Testis (tissue), 3 donors: ENCODE data around the gene PMM1. TPM values are rescaled to one million over a fixed set of nuclear protein-coding genes. Genes with fewer than 3 reads are reported as not detected.

ENCODE experiments used
- DNase-seq: peaks from one replicate; pipeline ENCODE4 v3.0.0-alpha.2; 2019
- H3K27ac ChIP-seq, 2 donors: fragments of 200-600 bp; sonication (generic); one replicate each; pipeline ENCODE4 v1.5.1; 2019
- H3K27me3 ChIP-seq: fragments of 200-600 bp; sonication (generic); one replicate; pipeline ENCODE4 v1.5.1; 2019
- H3K36me3 ChIP-seq: fragments of 200-600 bp; sonication (generic); one replicate; pipeline ENCODE4 v1.5.1; 2017; ENCODE audit warnings: low read depth; ENCODE audit errors: missing control alignments
- H3K4me1 ChIP-seq: fragments of 200-600 bp; sonication (generic); one replicate; pipeline ENCODE4 v1.5.1; 2019
- H3K4me3 ChIP-seq, 2 donors: fragments of 200-600 bp; sonication (generic); one replicate each; pipeline ENCODE4 v1.5.1; 2017 to 2019
- H3K9me3 ChIP-seq: fragments of 200-600 bp; sonication (generic); one replicate; pipeline ENCODE4 v1.5.1; 2017
- CTCF ChIP-seq, 3 experiments: fragments of 450-650 bp in 2 of 3; fragments of 200-600 bp in 1 of 3; sonication (generic) in 1 of 3; IDR thresholded peaks; one replicate each; pipeline ENCODE4 v1.5.1; 2016 to 2019; ENCODE audit warnings: antibody characterized with exemption in 3 of 3, mild to moderate bottlenecking in 2 of 3, moderate library complexity in 1 of 3
- POLR2A ChIP-seq: fragments of 450-650 bp; IDR thresholded peaks from one replicate; pipeline ENCODE4 v1.6.1; 2017; ENCODE audit warnings: antibody characterized with exemption, mild to moderate bottlenecking, moderate library complexity
- WGBS, 2 donors: methylation state at CpG; one replicate each; pipeline ENCODE4 v1.1.5; 2018; 5-methylcytosine and 5-hydroxymethylcytosine counted together
- intact Hi-C: fragments of 100-400 bp; cut with DNase I; formaldehyde crosslinking; loops from one replicate; pipeline ENCODE4 v1.15.1; 2023; ENCODE audit warnings: low total_unique reads
- polyA plus RNA-seq: library from polyadenylated mRNA; stranded (reverse); fragments of 350-450 nt; fragmentation: Illumina TruSeq; extraction: RNeasy Lipid Tissue Mini Kit (QIAGEN cat#74804); gene quantifications from one replicate; pipeline ENCODE4 v1.2.3, GENCODE V29; 2014; ENCODE audit warnings: low read depth, low replicate concordance; ENCODE audit not compliant: insufficient read depth
- total RNA-seq, 2 donors: library from RNA; depleted of rRNA; stranded (reverse); fragments of >200 nt; gene quantifications; one replicate each; pipeline ENCODE4 v1.2.3, GENCODE V29; 2016

Gene PMM1
- total and polyA plus RNA-seq, 3 donors from 2014 or later: 44.4 to 82.2 (median 45.7) TPM

GRCh38 chr22:41625577-41625976 lies 35.9 kb upstream of the PMM1 start:
- no peak for TF ChIP-seq CTCF (IDR thresholded peaks at IDR 0.05)
- no peak for TF ChIP-seq POLR2A
- no peak for DNase-seq
- no peak overlapping the region for H3K27ac ChIP-seq

GRCh38 chr22:41621911-41622179 lies 32.2 kb upstream of the PMM1 start:
- H3K27me3 ChIP-seq: no peaks in the 10 kb centered on the region
- peak overlapping the region; percentile 97 to 98 for H3K27ac ChIP-seq
- no peaks in the 10 kb centered on the region for H3K36me3 ChIP-seq
- H3K9me3 ChIP-seq: no peaks in the 10 kb centered on the region
- 1% methylated on average over 8 of the region's 8 CpGs for WGBS, 2 donors
- no peak for DNase-seq
- intact Hi-C loops: no loop called here
- H3K4me1 ChIP-seq: peaks cover 19% of the 10 kb centered on the region
- no peak for TF ChIP-seq POLR2A
- no peak for TF ChIP-seq CTCF (IDR thresholded peaks at IDR 0.05)
- peak overlapping the region; percentile 87 to 93 for H3K4me3 ChIP-seq

More at GRCh38 chr22:41625577-41625976, 35.9 kb upstream of the PMM1 start:
- intact Hi-C loops: no loop called here
- no peaks in the 10 kb centered on the region for H3K9me3 ChIP-seq
- H3K4me3 ChIP-seq: no peak overlapping the region
- H3K4me1 ChIP-seq: peaks cover 8% of the 10 kb centered on the region
- 93 to 95% methylated on average over 7 of the region's 7 CpGs for WGBS, 2 donors
- no peaks in the 10 kb centered on the region for H3K27me3 ChIP-seq
- no peaks in the 10 kb centered on the region for H3K36me3 ChIP-seq

DNA sequence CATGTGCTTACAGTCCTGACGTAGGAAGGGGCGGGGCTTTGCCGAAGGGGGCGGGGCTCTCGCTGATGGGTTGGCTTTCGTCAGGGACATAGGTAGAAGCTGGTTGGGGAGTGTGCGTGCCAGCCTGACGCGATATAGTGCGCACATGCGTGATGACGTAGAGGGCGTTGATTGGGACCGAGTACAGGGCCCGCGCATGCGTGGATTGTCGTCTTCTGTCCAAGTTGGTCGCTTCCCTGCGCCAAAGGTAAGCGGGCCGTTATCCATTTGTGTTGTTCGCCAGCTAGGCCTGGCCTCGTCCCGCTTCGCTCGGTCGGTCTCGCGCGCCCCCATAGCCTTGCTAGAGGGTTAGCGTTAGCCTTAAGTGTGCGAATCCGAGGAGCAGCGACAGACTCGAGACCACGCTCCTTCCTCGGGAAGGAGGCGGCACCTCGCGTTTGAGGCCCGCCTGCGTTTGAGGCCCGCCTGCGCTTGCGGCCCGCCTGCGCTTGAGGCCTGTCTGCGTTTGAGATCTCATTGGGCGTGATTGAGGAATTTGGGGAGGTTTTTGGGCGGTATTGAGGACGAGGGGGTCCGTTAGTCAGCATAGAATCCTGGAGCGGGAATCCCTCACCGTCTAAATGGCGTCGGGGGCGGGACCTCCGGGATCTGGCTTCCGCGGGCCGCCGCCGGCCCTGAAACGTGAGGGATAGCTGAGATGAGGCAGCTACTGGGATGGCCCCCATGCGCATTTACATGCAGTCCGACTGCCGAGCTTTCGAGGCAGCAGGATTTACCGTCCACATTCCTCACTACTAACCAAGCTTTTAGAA lies 31.7 kb upstream of the PMM1 start, which contains the start of gene XRCC6:
TSS of gene XRCC6 (plus strand) at position 197 of the 812 bp plus-strand sequence. CDS start 710 bp downstream, outside the sequence.
- DNase-seq: peak; percentile 100
- H3K27ac ChIP-seq: peak within 1 kb of the TSS; percentile 97 to 98
- WGBS, 2 donors: 0% methylated on average over 42 to 67 of the region's 70 CpGs
- peaks cover 19% of the 10 kb centered on the region for H3K4me1 ChIP-seq
- no peaks in the 10 kb centered on the region for H3K9me3 ChIP-seq
- peak within 1 kb of the TSS; percentile 87 to 93 for H3K4me3 ChIP-seq
- no peaks in the 10 kb centered on the region for H3K36me3 ChIP-seq
- intact Hi-C loops: no loop called here
- TF ChIP-seq POLR2A (peak; percentile 81), CTCF (IDR thresholded peaks at IDR 0.05) (no peak)
- H3K27me3 ChIP-seq: no peaks in the 10 kb centered on the region

DNA sequence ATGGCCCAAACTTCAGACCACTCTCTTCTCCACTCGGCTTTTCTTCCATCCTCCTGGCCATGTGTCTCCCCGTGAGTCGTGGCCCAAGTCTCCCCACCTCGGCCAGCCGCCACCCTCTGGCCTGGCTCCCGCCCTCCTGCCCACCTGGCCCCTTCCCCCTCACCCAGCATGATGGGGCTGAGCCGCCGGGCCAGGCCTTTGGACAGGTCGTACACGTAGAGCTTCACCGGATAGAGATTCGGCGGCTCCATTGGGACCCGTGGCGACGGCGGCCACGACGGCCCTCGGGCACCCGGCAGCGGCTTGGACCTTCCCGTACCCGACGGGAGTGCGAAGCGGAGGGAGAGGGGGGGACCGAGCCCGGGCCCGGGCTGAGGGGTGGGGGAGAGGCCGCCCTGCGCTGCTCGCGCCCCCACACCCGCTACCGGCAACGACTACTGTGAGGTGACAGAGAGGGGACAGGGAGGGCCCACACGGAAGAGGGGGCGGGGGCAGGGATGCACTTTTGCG lies 31.0 kb upstream of the PMM1 start, which contains the start of gene DESI1:
TSS of gene DESI1 (minus strand) at position 455 of the 510 bp plus-strand sequence. CDS start at position 251, 204 bp downstream.
- Histone ChIP-seq H3K4me1 (peaks cover 19% of the 10 kb centered on the region), H3K27ac (peak within 1 kb of the TSS; percentile 97 to 98), H3K4me3 (peak within 1 kb of the TSS; percentile 87 to 93), H3K9me3 (no peaks in the 10 kb centered on the region), H3K27me3 (no peaks in the 10 kb centered on the region), H3K36me3 (no peaks in the 10 kb centered on the region)
- 0 to 1% methylated on average over 24 to 37 of the region's 40 CpGs for WGBS, 2 donors
- intact Hi-C loops: no loop called here
- TF ChIP-seq CTCF (IDR thresholded peaks at IDR 0.05): no peak
- TF ChIP-seq POLR2A: no peak
- peak; percentile 35 for DNase-seq
